Activated CD8-positive, alpha-beta T cell treated with anti-CD3 and anti-CD28 coated beads for 36 hours (primary cell): ENCODE data around the gene UBE2G2. TPM values are rescaled to one million over a fixed set of nuclear protein-coding genes. Genes with fewer than 3 reads are reported as not detected.

Experiments used
- ATAC-seq: fragments of 200-7000 bp; cut with Tn5 transposase; one replicate; pipeline ENCODE4 v1.10.0; 2021; ENCODE audit warnings: mild to moderate bottlenecking, moderate library complexity
- CTCF ChIA-PET: fragments of 350-600 bp; sonication (Branson Sonifier 250); formaldehyde crosslinking; loops from one replicate; lab custom pipeline; 2021; ENCODE audit warnings: antibody characterized with exemption; lab: Charles Lee
- POLR2A ChIA-PET: fragments of 350-600 bp; sonication (Branson Sonifier 250); formaldehyde crosslinking; loops from one replicate; lab custom pipeline; 2021; ENCODE audit warnings: antibody characterized with exemption; lab: Charles Lee
- DNase-seq: peaks from one replicate; pipeline ENCODE4 v3.0.0-alpha.2; 2020
- H3K27ac Mint-ChIP-seq: one replicate; pipeline ENCODE4 v1.8.0; 2021; ENCODE audit warnings: mild to moderate bottlenecking, mixed read lengths
- H3K27me3 Mint-ChIP-seq: one replicate; pipeline ENCODE4 v1.8.0; 2021; ENCODE audit warnings: mixed read lengths
- H3K36me3 Mint-ChIP-seq: one replicate; pipeline ENCODE4 v1.8.0; 2021; ENCODE audit warnings: low read depth, mixed read lengths
- H3K4me1 Mint-ChIP-seq: one replicate; pipeline ENCODE4 v1.8.0; 2021; ENCODE audit warnings: low read depth, mixed read lengths
- H3K4me3 Mint-ChIP-seq: one replicate; pipeline ENCODE4 v1.8.0; 2021; ENCODE audit warnings: mild to moderate bottlenecking, moderate library complexity, mixed read lengths
- H3K9me3 Mint-ChIP-seq: one replicate; pipeline ENCODE4 v1.8.0; 2021; ENCODE audit warnings: mixed read lengths
- intact Hi-C: fragments of 100-400 bp; cut with micrococcal nuclease; formaldehyde crosslinking; loops from one replicate; pipeline ENCODE4 v1.10.0; 2022
- total RNA-seq, 2 experiments: library from RNA; stranded (reverse); gene quantifications; one replicate each; pipeline ENCODE4 v1.2.3, GENCODE V29; 2021
- TF ChIP-seq, protein P1 (sequence below): fragments of 200-600 bp; IDR thresholded peaks from one replicate; pipeline ENCODE4 v1.8.0; 2022; ENCODE audit warnings: antibody characterized with exemption, mild to moderate bottlenecking

Gene UBE2G2
- total RNA-seq, 2 experiments from 2014 or later = 113 to 115 TPM

DNA sequence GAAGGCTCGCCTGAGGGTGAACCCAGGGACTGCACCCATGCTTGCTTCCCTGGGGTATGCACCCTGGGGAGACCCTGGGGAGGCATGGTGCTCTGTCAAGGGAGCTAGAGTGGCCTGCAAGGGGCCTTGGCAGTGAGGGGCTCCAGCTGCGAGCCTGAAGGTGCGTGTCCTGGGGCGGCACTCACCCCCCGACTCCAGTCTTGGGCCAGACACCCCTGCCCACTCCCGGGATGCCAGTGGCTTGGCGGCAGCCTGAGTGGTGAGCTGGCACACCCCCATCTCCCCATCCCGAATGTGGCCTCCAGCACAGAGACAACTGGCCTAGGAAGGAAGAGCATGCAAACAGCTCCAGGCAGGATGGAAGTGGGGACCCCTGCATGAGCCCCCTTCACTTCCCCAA, 13.6 kb upstream of the UBE2G2 start:
- intact Hi-C loops = no loop called here
- no peak overlapping the region for H3K4me3 Mint-ChIP-seq

DNA sequence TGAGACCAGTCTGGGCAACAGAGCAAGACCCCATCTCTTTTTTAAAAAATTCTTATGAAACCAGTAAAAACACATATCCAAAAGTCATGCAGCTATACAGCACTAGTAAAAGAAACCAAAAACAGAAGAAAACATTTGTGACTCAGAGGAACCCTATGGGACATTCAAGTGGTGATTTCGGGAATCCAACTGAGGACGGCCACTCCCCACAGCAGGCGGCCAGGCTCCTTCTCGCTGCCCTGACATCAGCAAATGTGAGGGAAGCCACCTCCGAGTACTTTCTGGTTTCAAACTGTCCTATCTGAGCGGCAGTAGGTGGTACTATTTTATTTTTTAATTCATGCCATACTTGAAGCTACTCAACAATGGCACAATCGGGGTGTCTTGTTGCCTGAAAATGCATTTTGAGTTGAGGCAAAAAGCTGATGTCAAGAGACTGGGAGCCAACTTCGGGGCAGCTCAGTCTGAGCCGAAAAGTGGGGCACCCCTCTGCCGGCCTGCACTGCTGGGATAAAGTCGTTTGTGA, 12.9 kb upstream of the UBE2G2 start:
- TF ChIP-seq, protein P1, sequence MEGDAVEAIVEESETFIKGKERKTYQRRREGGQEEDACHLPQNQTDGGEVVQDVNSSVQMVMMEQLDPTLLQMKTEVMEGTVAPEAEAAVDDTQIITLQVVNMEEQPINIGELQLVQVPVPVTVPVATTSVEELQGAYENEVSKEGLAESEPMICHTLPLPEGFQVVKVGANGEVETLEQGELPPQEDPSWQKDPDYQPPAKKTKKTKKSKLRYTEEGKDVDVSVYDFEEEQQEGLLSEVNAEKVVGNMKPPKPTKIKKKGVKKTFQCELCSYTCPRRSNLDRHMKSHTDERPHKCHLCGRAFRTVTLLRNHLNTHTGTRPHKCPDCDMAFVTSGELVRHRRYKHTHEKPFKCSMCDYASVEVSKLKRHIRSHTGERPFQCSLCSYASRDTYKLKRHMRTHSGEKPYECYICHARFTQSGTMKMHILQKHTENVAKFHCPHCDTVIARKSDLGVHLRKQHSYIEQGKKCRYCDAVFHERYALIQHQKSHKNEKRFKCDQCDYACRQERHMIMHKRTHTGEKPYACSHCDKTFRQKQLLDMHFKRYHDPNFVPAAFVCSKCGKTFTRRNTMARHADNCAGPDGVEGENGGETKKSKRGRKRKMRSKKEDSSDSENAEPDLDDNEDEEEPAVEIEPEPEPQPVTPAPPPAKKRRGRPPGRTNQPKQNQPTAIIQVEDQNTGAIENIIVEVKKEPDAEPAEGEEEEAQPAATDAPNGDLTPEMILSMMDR = no peak
- H3K27ac Mint-ChIP-seq = no peak overlapping the region
- ChIA-PET CTCF (interaction anchor here (2.2 kb wide), 1 partner anchor 13 kb away, joined by 11 read pairs; the partner anchor contains the start of gene UBE2G2), POLR2A (interaction anchor here (2.0 to 3.0 kb wide), 2 partner anchors 10 to 13 kb away, joined by 10 to 21 read pairs; partner anchors contain the start of gene UBE2G2)
- peaks cover 28% of the 10 kb centered on the region for H3K4me1 Mint-ChIP-seq
- no peak for DNase-seq
- no peak overlapping the region for H3K4me3 Mint-ChIP-seq
- no peak for ATAC-seq
- H3K9me3 Mint-ChIP-seq = no peaks in the 10 kb centered on the region
- H3K27me3 Mint-ChIP-seq = no peaks in the 10 kb centered on the region
- intact Hi-C loops = no loop called here
- peaks cover 15% of the 10 kb centered on the region for H3K36me3 Mint-ChIP-seq

More for the DNA sequence above, 13.6 kb upstream of the UBE2G2 start:
- no peak for DNase-seq
- Mint-ChIP-seq H3K27me3 (no peaks in the 10 kb centered on the region), H3K4me1 (peaks cover 26% of the 10 kb centered on the region), H3K36me3 (peaks cover 9% of the 10 kb centered on the region), H3K27ac (no peak overlapping the region), H3K9me3 (no peaks in the 10 kb centered on the region)
- POLR2A ChIA-PET = interaction anchor here (0.7 to 3.0 kb wide), 6 partner anchors 11 to 113 kb away, joined by 3 to 21 read pairs (median 3); partner anchors contain the start of genes PTTG1IP and UBE2G2
- CTCF ChIA-PET = interaction anchor here (2.2 kb wide), 1 partner anchor 14 kb away, joined by 11 read pairs; the partner anchor contains the start of gene UBE2G2
- TF ChIP-seq, protein P1 = no peak
- ATAC-seq = no peak

DNA sequence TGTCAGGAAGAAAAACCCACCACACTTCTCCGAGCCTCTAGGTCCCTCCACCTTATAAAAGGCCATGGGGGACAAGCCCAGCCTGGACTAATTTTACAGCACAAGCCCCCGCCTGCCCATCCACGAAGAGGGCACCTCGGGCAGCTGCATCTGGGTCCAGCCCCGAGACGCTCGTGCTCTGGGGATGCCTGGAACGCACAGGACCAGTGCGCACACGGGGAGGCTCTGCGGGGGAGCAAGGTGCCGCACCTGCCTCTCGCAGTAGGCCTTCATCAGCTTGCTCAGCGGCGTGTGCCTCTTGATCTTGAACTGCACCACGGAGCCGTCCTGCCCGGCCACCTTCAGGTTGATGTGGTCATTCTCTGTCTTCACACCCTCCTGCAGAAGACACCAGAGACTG, 12.1 kb upstream of the UBE2G2 start:
- ATAC-seq (no peak), DNase-seq (no peak)
- ChIA-PET CTCF (no interaction called here), POLR2A (interaction anchor here (3.0 kb wide), 1 partner anchor 9 kb away, joined by 21 read pairs; no protein-coding TSS in a partner anchor)
- no peak overlapping the region for H3K27ac Mint-ChIP-seq
- TF ChIP-seq, protein P1 = no peak
- intact Hi-C loops = no loop called here
- H3K36me3 Mint-ChIP-seq = peaks cover 19% of the 10 kb centered on the region
- no peaks in the 10 kb centered on the region for H3K27me3 Mint-ChIP-seq
- no peaks in the 10 kb centered on the region for H3K9me3 Mint-ChIP-seq
- H3K4me1 Mint-ChIP-seq = peaks cover 28% of the 10 kb centered on the region
- H3K4me3 Mint-ChIP-seq = no peak overlapping the region

DNA sequence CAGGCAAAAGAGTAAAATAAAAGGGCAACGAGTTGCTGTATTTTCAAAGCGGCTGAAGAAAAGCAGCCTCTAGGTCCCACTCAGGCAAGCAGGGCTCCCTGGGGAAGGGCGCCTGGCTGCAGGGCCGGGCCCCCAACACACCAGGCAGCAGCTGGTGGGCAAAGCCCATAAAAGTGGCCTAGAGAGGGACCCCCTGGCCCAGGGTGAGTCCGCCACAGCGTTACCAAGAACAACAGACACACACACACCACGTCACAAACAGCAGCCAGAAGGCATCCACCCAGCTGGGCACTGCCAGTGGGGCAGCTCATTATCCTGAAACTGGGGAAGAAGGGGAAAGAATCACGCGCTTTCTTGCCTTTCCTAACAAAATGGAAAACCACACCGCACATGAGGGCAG, 11.5 kb upstream of the UBE2G2 start:
- Mint-ChIP-seq H3K4me3 (no peak overlapping the region), H3K36me3 (peaks cover 19% of the 10 kb centered on the region), H3K9me3 (no peaks in the 10 kb centered on the region), H3K27me3 (no peaks in the 10 kb centered on the region), H3K27ac (no peak overlapping the region), H3K4me1 (peaks cover 28% of the 10 kb centered on the region)
- ChIA-PET POLR2A (interaction anchor here (3.0 kb wide), 1 partner anchor 9 kb away, joined by 21 read pairs; no protein-coding TSS in a partner anchor), CTCF (interaction anchor here (1.3 to 1.6 kb wide), 2 partner anchors 12 to 119 kb away, joined by 3 read pairs; no protein-coding TSS in a partner anchor)
- TF ChIP-seq, protein P1 = no peak
- intact Hi-C loops = no loop called here
- ATAC-seq (no peak), DNase-seq (no peak)

DNA sequence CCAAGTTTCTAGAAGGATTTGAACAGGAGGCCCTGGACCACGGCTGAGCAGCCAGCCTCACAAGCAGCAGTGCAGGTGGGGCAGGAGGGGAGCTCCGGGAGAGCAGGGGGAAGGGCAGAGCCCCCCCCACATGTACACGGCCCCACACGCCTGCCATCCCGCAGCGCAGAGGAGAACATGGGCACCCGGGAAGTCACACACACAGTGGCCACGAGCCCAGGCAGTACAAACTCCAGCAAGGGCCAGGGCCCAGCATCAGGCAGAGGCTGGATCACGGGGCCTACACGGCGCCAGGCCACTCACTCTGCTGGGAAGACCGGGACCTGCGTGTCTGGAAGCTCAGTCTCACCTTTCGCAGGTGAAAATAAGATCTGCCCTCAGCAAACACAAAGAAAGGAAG, 11.0 kb upstream of the UBE2G2 start:
- Mint-ChIP-seq H3K4me1 (peaks cover 28% of the 10 kb centered on the region), H3K27me3 (no peaks in the 10 kb centered on the region), H3K36me3 (peaks cover 19% of the 10 kb centered on the region), H3K4me3 (no peak overlapping the region), H3K9me3 (no peaks in the 10 kb centered on the region), H3K27ac (no peak overlapping the region)
- ChIA-PET POLR2A (no interaction called here), CTCF (interaction anchor here (1.3 to 1.6 kb wide), 2 partner anchors 12 to 119 kb away, joined by 3 read pairs; no protein-coding TSS in a partner anchor)
- intact Hi-C loops = no loop called here
- TF ChIP-seq, protein P1 = no peak
- DNase-seq (no peak), ATAC-seq (no peak)
